HG03139 (cell line): Measurements from ENCODE around the gene PLEKHG3.

Experiments
- ATAC-seq: cut with Tn5 transposase; IDR thresholded peaks from one replicate; pipeline ENCODE4 v1.9.1; 2021; ENCODE audit not compliant: unreplicated experiment

Gene PLEKHG3

DNA sequence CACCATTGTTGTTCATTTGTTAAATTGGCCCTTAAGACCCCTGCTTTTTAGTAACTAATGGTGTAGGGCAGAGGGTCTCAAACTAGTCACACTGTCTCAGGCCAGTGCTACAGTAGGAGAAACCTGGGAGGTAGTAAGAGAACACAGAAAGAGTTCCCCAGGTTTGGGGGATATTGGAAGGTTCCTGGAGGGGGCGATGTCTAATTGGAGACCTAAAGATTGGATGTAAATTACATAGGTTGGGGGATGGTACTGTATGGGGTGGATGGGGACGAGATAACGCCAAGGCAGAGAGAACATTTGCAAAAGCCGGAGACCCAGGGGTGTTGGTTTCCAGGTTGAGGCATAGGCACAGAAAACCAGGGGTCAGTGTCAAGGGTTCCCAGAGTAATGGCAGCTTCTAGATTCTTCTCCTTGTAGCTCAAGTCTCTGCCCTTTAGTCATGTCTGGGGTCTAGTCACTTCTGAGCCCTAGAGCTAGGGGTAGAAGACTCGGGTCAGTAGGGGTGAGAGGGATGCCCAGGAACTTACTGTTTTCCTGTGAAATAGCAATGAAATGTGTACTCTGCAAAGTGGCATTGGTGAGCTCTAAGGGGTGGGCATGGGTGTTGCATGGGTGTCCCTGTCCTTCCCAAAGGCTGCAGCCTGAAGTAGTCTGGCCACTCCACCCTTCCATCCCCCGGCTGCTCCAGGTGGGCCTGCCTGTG, 21.8 kb downstream of the PLEKHG3 start:
- no peak for ATAC-seq

DNA sequence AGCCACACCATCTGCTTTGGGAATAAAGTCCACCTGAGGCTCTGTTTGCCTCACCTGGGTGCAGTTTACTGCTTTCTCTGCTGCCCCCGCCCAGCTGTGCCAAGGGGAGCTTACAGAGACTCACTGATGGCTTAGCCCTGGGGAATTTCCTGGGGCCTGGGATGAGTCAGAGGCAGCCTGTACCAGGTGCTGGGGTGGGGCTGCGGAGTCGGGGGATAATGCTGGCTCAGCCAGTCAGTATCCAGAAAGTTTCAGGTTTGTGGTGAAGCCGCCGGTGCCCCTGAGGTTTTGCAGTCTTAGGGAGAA, 22.3 kb downstream of the PLEKHG3 start:
- ATAC-seq = no peak

- ATAC-seq = no peak
Measured at GRCh38 chr14:64727551-64728071, 23.4 kb downstream of the PLEKHG3 start.

DNA sequence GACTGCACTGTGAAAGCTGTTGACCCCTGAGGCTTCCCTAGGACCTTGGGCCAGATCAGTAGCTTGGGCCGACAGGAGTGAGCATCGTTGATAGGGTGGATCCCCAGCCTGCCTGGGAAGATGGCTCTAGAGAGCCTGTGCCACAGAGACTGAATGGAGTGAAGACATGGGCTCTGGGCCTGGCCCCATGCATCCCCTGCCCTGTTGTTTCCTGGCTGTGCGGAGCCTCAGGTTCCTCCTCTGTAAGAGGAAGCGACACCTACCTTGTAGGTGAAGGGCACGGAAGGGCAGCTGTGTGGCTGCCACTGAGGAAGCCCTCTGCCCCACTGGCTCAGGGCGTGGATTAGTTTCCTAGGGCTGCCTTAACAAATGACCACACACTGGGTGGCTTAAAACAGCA, 23.9 kb downstream of the PLEKHG3 start:
- ATAC-seq = no peak

- ATAC-seq = no peak
Measured at GRCh38 chr14:64728856-64729255, 24.6 kb downstream of the PLEKHG3 start.

DNA sequence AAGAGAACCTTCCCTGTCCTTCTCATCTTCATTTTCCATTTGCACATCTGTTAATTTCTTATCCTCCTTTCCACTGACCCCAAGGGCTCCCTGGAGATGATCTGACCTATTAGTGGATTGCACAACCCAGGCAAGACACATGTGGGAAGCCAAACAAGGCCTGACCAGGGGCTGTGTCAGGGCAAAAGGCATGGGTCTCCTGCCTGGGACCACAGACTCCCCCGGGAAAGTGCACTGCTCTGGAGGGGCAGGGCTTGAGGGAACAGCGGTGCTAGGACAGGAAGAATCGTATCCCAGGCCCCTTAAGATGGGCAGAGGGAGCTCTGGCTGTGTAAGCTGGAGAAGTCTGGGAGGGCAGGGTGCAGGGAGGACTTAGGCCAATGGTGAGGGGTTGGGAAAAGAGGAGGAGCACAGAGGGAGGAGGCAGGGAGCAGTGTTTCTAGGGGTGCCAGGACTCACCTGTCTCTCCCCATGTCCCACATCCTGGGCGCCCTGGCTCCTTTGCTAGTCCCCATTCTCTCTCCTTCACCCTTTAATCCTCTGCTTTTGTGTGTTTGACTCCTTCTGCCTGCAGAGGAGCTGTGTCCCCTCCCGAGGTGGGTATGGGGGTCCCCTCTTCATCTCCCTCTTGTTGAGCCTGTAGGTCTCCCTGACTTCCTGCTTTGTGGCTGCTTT, 25.3 kb downstream of the PLEKHG3 start:
- no peak for ATAC-seq

GRCh38 chr14:64730061-64730440, 25.8 kb downstream of the PLEKHG3 start:
- no peak for ATAC-seq

DNA sequence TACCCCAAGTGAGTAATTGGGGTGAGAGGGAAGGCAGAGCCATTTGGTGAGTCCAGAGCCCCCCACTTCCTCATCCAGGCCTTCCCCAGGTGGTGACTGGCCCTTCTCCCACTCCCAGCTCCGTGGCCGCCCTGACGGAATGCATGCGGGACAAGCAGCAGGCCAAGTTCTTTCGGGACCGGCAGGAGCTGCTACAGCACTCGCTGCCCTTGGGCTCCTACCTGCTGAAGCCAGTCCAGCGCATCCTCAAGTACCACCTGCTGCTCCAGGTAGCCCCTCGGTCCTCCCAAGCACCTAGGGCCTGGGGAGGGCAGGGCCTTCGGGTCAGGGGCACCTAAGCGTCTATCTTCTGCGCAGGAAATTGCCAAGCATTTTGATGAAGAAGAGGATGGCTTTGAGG, 26.5 kb downstream of the PLEKHG3 start:
- no peak for ATAC-seq

GRCh38 chr14:64731141-64731581, 26.9 kb downstream of the PLEKHG3 start:
- no peak for ATAC-seq

- no peak for ATAC-seq
Measured at GRCh38 chr14:64732066-64732465, 27.8 kb downstream of the PLEKHG3 start.

DNA sequence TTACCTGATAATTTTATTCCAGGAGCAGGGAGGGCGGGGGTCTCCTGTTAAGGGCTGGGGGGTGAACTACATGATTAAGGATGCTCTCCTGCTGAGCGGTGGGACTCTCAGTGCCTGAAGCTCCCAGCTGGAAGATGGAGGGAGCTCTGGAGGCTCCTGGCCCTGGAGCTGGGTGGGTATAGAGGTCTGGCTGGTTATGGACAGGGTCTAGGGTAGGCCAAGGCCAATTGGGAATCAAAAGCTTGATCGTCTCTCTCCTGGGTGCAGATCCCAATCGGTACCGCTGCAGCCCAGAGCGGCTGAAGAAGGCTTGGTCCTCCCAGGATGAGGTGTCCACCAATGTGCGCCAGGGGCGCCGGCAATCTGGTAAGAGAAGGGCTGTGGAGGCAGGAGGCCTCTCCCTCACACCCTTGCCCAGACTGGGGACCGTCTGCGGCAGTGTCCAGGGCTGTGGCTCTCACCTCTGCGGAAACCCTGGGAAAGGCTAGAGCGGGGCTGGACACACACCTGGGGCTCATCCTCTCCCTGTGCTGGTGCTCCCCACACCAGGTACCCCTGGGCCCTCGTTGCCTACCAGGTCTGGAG, 28.4 kb downstream of the PLEKHG3 start:
- no peak for ATAC-seq

DNA sequence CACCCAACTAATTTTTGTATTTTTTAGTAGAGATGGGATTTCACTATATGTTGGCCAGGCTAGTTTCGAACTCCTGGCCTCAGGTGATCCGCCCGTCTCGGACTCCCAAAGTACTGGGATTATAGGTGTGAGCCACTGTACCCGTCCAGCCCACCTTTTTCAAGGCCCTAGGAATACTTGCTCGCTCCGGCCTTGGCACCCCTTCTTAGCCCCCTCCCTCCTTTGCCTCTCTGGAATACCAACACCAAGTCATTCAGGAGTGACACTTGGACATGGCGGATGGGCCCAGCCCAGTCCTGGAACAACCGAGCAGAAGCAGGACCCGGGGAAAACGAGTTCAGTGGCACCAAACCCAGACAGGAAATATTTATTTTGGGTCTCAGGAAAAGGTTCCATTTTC, 29.1 kb downstream of the PLEKHG3 start:
- no peak for ATAC-seq

DNA sequence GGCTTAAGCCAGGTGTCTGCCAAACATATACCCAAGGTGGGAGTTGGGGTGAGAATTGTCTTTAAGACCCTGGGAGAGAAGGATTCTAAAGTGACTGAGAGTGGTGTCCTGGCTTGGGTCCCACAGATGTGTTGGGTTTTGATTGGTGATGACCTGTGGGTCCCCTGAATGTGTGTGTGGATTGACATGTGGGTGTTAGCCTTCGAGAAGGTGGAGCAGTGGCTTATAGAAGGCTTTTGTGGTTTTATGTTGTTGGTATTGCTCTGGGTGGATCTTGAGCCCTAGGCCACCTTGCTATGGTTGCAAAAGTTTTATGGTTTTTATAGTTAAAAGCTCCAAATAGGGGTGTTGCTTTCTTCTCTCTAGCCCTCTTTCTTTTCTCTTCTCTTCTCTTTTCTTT, 29.7 kb downstream of the PLEKHG3 start:
- ATAC-seq = no peak

GRCh38 chr14:64734990-64735389, 30.8 kb downstream of the PLEKHG3 start:
- ATAC-seq = no peak

GRCh38 chr14:64736271-64737169, 32.3 kb downstream of the PLEKHG3 start:
- no peak for ATAC-seq

- no peak for ATAC-seq
Measured at GRCh38 chr14:64737391-64738280, 33.4 kb downstream of the PLEKHG3 start.

DNA sequence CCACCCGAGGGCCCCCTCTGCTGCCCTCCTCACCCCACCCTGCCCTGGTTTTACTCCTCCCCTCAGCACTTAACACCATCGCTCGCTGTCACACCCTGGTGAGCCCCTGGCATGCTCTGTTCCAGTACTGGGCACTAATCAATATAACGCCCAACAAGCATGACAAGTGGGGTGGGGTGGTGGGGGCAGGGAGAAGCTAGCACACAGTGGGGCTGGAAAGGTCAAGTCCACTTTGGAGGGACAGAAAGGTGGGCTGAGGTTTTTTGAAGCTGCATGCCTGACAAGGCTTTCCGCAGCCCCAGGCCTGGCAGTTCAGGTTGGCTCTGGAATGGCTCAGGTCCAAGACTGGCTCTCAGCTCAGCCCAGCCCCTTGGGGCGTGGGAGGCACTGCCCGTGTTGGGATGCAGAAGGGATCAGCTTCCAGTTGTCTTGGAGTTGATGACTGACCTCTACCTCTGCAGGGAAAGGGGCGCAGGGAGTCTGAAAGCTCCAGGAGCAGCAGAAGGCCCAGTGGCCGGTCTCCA, 34.1 kb downstream of the PLEKHG3 start:
- ATAC-seq = no peak

DNA sequence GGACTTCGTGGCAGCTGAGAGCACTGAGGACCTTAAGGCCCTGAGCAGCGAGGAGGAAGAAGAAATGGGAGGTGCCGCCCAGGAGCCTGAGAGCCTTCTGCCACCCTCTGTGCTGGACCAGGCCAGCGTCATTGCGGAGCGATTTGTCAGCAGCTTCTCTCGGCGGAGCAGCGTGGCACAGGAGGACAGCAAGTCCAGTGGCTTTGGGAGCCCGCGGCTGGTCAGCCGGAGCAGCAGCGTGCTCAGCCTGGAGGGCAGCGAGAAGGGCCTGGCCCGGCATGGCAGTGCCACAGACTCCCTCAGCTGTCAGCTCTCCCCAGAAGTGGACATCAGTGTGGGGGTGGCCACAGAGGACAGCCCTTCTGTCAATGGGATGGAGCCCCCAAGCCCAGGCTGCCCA, 37.0 kb downstream of the PLEKHG3 start:
- no peak for ATAC-seq

GRCh38 chr14:64741961-64742360, 37.7 kb downstream of the PLEKHG3 start:
- ATAC-seq = no peak

GRCh38 chr14:64743061-64743460, 38.8 kb downstream of the PLEKHG3 start:
- no peak for ATAC-seq
